CD4-positive, alpha-beta T cell treated with Interleukin-21 for 1 hour (primary cell): ENCODE measurements around the gene ASB2.

Experiments
- DNase-seq: peaks from one replicate; pipeline ENCODE4 v3.0.0-alpha.2; 2020

Gene ASB2

GRCh38 chr14:93977790-93978581 lies 1.6 kb upstream of the ASB2 start:
- peak; percentile 82 for DNase-seq

GRCh38 chr14:93977171-93977570 lies 801 bp upstream of the ASB2 start:
- DNase-seq: no peak

GRCh38 chr14:93975791-93976476 lies 436 bp downstream of the ASB2 start:
- no peak for DNase-seq

GRCh38 chr14:93974833-93975232 lies 1.5 kb downstream of the ASB2 start:
- DNase-seq: no peak

GRCh38 chr14:93974299-93974698 lies 2.1 kb downstream of the ASB2 start:
- no peak for DNase-seq

GRCh38 chr14:93973607-93974006 lies 2.8 kb downstream of the ASB2 start:
- no peak for DNase-seq

GRCh38 chr14:93972618-93973205 lies 3.7 kb downstream of the ASB2 start:
- no peak for DNase-seq

GRCh38 chr14:93971635-93972027 lies 4.7 kb downstream of the ASB2 start:
- DNase-seq: no peak

- DNase-seq: peak; percentile 53
Observed at GRCh38 chr14:93970965-93971634, 5.3 kb downstream of the ASB2 start.

- peak; percentile 81 for DNase-seq
Observed at GRCh38 chr14:93970585-93970964, 5.8 kb downstream of the ASB2 start.

- no peak for DNase-seq
Observed at GRCh38 chr14:93969082-93969828, 7.1 kb downstream of the ASB2 start.

- DNase-seq: no peak
Observed at GRCh38 chr14:93967637-93968250, 8.6 kb downstream of the ASB2 start.

- no peak for DNase-seq
Observed at GRCh38 chr14:93965946-93966474, 10.4 kb downstream of the ASB2 start.

GRCh38 chr14:93965287-93965821 lies 11.0 kb downstream of the ASB2 start:
- DNase-seq: no peak

GRCh38 chr14:93964820-93965286 lies 11.5 kb downstream of the ASB2 start:
- DNase-seq: no peak

GRCh38 chr14:93964281-93964680 lies 12.1 kb downstream of the ASB2 start:
- no peak for DNase-seq

GRCh38 chr14:93963692-93964091 lies 12.7 kb downstream of the ASB2 start:
- no peak for DNase-seq

- peak; percentile 68 for DNase-seq
Observed at GRCh38 chr14:93962701-93963601, 13.4 kb downstream of the ASB2 start.

- no peak for DNase-seq
Observed at GRCh38 chr14:93961620-93962019, 14.8 kb downstream of the ASB2 start.

- DNase-seq: no peak
Observed at GRCh38 chr14:93960774-93961438, 15.5 kb downstream of the ASB2 start.
